GM21723 (cell line): ENCODE results near the gene COL19A1.

Source experiments
- ATAC-seq: cut with Tn5 transposase; IDR thresholded peaks from one replicate; pipeline ENCODE4 v1.9.1; 2021; ENCODE audit warnings: mild to moderate bottlenecking, moderate library complexity; ENCODE audit not compliant: unreplicated experiment

COL19A1 gene

DNA sequence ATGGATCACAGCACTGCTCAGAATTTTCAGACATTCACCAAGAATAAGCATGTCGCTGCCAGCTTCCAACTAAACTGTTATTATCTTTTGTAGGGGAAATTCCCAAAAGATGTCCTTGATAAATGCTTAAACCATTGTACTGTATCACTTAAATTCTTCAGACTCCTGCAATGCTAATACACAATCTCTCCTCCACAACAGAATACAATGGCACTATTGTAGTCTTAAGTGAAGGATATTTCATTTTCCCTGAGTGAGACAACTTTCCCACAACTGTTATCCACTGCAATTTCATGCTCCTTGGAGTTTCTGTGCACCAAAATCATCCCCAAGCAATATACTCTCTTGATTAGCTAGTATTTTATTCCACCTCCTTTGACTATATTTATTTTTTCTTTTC, 246.8 kb downstream of the COL19A1 start:
- no peak for ATAC-seq

GRCh38 chr6:70118670-70119069, 252.3 kb downstream of the COL19A1 start:
- ATAC-seq = no peak

- no peak for ATAC-seq
Measured at GRCh38 chr6:70119218-70119835, 253.0 kb downstream of the COL19A1 start.

- no peak for ATAC-seq
Measured at GRCh38 chr6:70124443-70124842, 258.1 kb downstream of the COL19A1 start.

GRCh38 chr6:70124882-70125545, 258.7 kb downstream of the COL19A1 start:
- ATAC-seq = no peak

DNA sequence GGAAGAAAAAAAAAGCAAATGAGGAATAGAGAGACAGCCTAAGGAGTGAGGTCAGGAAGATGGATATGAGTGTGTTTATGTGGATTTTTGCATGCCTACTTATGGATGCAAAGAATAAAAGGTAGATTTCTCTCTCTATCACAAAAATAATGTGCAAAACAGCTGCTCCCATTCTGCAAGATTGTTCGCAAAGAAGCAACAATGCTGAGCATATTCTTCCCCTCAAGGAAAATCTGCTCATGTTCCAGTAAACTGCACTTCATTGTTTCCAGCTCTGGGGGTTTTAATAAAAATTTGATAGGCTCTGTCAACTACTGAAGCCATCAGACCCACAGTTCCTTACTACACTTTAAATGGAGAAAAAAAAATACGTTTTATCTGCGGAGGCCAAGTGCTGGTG, 259.2 kb downstream of the COL19A1 start:
- ATAC-seq = no peak

- ATAC-seq = no peak
Measured at GRCh38 chr6:70129341-70129740, 263.0 kb downstream of the COL19A1 start.

DNA sequence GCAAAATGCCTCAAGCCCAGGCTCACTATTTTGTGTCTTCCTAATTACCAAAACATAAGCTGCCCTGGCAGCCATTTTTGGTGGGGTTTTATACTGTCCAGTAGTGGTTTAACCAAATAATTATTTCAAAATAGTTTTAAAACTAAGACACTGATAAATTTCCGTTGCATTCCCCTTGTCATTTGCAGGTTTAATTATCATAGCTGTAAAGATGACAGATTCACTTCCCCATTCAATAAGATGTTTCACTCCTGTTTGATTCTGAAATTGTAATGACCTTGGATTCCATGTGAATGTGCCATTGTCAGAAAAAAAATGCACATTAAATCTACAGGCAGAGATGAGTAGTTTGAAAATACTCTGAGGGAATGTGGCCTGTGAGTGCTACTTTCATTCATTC, 264.5 kb downstream of the COL19A1 start:
- ATAC-seq = peak; percentile 3

GRCh38 chr6:70131528-70131927, 265.2 kb downstream of the COL19A1 start:
- peak; percentile 98 for ATAC-seq

- no peak for ATAC-seq
Measured at GRCh38 chr6:70133246-70133645, 266.9 kb downstream of the COL19A1 start.

GRCh38 chr6:70134542-70134941, 268.2 kb downstream of the COL19A1 start:
- ATAC-seq = no peak

DNA sequence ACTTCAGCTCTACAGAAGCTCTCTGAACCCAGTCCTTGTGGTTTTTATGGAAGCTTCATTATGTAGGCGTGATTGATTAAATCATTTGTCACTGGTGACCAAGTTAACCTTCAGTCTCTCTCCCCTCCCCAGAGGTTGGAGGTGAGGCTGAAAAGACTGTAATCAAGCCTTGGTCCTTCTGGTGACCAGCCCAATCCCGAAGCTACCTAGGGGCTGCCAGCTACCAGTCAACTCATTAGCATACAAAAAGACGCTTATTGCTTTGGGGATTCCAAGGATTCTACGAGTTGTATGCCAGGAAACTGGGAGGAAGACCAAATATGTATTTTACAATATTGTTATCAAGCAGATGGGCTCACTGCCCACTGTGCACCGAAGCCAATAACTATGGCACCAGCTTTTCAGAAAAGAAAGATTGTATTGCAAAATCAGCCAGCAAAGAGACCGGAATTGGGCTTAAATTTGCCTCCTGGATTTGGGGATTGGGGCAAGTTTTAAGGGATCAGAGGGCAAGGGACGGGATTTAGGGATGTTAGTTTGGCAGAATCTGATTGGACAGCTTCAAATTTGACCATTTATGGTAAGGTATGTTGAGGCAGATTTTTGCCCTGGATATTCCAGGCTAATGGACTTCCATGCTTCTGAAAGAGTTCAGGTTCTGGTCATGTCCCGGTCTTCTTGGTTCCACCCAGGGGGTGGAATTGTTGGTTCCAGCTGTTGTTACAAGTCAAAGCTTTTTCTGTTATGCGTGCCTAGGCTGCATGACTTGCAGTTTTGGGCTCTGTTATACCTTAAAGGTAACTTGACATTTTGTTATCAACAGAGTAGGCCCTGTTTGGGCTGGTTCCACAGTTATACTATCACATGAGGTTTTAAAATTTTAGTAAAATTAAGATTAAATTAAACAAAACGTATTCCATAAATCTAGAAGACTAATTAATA, 269.1 kb downstream of the COL19A1 start:
- no peak for ATAC-seq

DNA sequence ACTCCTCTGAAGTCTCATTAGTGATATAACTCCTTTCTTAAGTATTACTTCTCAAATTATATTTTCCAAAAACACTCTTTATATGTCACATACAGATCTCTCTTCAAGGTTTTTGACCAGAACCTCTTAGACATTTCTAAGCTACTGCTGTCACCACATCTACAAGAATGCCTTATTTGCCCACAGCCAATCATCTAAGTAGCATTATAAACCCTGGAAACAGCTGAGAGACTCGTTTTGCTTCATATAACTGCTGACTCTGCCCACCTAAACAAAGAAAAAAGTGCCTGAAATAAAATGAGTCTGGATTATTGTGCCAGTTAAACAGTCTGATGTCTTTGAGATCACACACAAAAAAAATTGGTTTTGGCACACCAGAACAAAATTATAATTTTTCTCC, 270.6 kb downstream of the COL19A1 start:
- no peak for ATAC-seq

- no peak for ATAC-seq
Measured at GRCh38 chr6:70140496-70140895, 274.1 kb downstream of the COL19A1 start.

GRCh38 chr6:70142034-70142433, 275.7 kb downstream of the COL19A1 start:
- no peak for ATAC-seq

DNA sequence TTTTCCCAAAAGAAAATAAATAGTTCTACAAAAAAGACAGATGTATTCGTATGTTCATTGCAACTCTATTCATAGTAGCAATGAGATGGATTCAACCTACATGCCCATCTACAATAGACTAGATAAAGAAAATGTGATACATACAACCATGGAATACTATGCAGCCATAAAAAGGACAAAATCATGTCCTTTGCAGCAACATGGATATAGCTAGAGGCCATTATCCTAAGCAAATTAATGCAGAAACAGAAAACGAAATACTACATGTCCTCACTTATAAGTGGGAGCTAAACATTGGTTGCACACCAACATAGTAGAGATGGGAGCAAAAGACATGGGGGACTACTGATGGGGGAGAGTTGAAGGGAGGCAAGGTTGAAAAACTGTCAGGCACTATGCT, 278.8 kb downstream of the COL19A1 start:
- no peak for ATAC-seq

DNA sequence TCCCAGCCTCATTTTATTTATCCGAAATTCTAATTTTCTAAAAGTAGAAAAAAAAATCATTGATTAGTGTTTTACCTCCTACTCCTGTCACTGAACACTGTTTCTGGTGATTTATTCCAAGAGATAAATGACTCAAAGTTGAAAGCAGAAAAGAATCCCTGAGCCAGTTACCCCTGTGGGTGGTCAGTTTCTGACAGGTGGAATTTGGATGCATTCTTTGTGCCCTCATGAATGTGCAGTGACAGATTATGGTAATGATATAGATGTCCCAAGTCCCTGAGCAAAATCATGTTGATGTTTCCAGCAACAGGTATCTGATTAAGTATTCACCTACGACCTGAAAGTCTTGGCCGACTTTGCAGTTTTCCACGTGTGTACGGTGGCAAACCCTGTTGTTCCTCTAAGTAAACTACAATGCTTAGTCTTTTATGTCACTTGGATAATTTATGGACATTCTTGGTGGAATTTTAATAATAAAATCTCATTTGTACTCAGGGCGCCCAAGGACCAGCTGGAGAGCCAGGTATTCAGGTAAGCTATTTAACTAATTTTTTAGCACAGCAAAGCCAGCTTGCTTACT, 282.9 kb downstream of the COL19A1 start:
- no peak for ATAC-seq

DNA sequence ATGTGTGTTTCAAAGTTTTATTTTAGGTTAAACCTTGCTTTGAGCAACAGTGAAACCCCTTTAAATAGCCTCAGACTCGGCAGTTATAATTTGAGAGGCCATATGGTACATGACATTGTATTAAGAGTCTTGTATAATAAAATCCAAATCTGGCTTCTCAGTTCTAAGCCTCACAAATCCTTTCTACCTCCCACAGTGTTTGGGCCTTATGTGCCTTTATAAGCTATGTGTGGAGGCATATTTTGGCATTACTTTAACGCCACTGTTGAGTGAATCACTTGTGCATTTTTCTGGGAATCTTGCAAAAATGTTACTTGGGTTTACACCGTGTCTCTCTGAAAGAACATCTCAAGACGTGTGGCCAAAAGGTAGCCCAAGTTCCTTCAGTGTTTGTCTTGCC, 284.2 kb downstream of the COL19A1 start:
- ATAC-seq = no peak

DNA sequence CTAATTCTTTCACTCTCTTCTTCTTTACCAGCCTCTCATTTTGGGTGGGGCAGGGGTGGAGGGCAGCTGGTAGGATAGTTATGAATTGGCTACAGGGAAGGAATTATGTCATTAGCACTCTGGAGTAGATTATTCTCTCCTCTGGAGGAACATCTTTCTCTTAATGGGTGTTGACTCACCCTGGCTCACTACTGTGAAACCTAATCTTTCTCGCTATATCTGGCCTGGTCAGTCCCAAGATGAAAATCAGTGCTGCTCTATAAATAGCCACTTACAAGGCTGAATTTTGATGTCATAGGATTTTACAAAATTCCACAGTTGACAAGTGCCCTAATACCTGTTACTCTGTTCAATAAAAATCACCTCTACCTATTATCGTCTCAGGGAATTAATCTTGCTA, 285.3 kb downstream of the COL19A1 start:
- ATAC-seq = no peak

DNA sequence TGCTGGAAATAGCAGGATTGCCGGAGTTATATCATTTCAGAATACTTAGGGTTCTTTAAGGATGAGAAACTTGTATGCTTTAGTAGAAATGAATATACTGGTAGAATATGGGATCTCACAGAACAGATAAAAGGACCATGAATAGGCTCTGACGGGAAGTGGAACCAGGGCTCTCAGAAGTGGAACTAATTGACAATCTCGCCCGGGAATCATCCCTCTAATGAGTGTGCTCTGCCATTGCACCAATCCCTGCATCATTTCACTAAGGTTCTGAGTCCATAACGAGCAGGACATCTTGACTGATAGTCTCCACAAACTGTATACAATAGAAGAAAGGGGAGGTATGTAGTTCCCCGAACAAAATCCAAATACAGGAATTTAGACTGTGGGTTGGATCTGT, 286.4 kb downstream of the COL19A1 start:
- ATAC-seq = no peak

DNA sequence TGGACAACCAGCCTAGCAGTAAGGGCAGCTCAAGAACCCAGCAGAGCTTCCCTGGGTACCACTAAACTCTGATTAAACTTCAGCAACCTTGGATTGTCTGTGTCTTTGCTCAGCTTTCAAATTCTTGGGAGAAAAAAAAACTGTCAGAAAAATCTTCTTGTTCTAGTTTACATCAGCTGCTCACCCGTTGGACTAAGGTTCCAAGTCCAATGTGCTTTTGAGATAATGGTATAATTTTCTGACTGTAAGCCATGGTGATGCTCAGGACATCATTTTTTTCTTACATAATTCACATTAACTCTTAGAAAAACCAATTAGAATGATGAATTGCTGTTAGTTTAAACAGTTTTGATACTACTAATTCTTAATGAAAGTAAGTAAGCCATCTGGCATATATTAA, 290.7 kb downstream of the COL19A1 start:
- no peak for ATAC-seq
